ENCODE data around the gene PRDM8. TPM values are rescaled to one million over a fixed set of nuclear protein-coding genes. Genes with fewer than 3 reads are reported as not detected.
A peak's percentile ranks its signal among the peaks of the same experiment; 100 is the strongest.
"Not testable (repeated sequence)": the region's sequence is repeated elsewhere in the genome, so short reads cannot be mapped to it uniquely, and the experiment has no call there.

The PRDM8 gene
- total RNA-seq = 0.73 TPM
- long read RNA-seq, partial matches to known transcripts = 0 of 2 reads
- long read RNA-seq, other reads (novel, unspliced or antisense) = 2 of 2 reads

DNA sequence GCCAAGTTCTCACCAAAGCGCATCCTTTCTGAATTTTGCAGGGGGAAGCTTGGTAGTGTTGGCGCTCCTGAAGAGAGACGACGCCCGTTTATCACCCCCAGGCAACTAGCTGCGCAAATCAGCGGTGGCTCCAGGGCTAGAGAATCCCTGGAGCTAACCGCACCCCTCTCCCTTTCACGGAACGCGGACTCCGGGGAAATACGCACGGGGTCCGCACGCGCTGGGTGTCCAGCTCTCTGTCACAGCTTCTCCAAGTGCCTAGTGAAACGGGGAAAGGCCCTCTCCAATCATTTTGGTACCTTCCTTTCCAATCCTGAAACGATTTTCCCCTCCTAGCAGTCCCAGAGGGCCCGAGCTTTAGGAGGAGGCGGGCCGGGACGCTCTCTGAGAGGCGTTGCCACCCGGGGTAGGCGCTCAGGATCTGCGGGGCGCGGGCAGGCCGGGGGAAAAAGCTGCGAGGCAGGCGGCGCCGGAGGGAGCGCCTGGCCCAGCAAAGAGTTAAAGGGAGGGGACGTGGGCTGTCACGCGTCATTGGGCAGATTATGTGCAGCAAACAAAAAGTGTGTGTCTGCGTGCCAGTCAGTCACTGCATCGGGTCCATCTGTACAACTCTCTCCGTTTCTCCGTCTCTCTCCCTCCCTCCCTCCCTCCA lies at the start of gene PRDM8:
TSS of gene PRDM8 (plus strand) at position 582 of the 652 bp plus-strand sequence. CDS start 2,578 bp downstream, outside the sequence.
- ATAC-seq (ENCODE audit: poor library complexity) (peak; percentile 24), DNase-seq (no peak)
- intact Hi-C loops (cut with DNase I) = no loop called here

DNA sequence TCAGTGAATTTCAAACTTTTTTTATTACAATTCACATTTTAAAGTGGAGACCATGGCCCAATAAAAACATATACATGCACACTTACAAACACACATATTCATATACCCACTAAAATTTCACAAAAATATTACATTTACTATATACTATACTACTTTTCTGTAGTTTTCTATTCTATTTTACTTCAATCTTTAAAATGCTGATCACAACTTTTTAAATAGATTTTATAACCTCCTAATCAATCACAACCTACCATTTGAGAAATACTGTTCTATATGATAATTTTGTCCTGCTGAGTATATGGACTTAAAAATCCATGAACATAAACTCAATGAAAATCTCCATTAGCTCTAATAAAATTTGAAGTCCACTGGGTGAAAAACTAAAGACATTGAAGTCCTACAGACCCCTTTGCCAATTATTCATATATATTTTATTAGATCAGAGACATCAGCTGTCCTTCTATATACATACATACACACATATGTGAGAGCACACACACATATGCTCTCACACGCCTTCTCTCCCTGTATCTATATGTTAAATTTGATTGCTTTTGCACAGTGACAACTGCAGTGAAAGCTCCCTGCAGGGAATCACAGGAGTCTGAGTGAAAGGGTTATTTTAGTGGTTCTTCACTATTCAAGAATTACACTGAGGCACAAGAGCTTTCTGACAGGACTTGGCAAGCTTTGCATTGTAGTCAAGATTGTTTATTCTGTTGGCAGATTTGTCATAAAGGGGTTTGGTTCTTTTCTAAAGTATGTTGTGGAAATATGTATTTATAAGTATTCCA lies 46.7 kb upstream of the PRDM8 start:
- DNase-seq (no peak), ATAC-seq (ENCODE audit: poor library complexity) (no peak)
- intact Hi-C loops (cut with DNase I) = no loop called here

DNA sequence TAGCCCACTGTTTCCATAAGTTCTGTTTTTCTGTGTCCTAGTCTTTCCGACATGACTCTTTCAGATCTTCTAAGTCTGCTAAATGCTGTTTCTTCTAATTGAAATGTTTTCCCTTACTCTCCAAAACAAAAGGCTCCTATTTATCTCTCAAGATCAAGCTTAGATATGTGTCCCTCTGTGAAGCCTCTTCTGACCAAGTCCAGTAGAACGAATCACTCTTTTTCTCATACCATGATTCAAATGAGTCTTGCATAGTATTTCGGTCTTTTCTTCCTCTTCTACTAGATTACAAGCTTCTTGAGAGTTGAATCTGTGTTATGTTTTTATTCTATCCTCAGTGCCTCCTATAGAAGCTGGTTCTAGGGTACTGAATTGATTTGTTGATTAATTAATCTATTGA lies 45.3 kb upstream of the PRDM8 start:
- intact Hi-C loops (cut with DNase I) = no loop called here
- ATAC-seq (ENCODE audit: poor library complexity) = no peak
- DNase-seq = no peak

DNA sequence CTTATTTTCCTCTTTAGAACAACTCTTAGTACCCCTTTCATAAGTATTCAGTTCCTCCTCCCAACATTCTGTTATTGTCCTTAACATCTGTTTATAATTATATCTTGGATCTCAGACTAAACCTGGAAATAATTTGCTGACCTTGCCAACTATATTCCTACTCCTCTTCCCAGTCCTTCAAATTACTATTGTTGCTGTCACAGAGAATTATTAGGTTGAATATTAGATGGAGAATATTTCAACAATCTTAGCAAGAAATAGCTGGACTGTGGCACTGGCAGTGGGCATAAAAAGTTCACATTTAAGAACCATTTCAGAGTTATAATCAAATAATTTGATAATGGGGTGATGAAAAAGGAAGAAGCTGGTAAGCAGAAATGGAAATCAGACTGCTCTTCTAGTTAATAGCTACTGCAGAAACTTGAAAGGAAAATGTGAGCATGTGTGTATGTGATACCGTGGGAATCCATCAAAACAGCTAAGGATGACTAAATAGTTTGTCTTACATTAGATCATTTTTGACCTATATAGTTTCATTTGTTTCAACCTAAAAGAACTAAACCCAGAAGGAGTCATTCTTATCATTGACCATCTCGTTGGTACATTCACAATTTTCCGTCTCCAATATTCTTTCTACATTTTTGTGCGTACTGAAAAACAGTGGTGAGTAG lies 43.3 kb upstream of the PRDM8 start:
- DNase-seq (no peak), ATAC-seq (ENCODE audit: poor library complexity) (no peak)
- intact Hi-C loops (cut with DNase I) = no loop called here

DNA sequence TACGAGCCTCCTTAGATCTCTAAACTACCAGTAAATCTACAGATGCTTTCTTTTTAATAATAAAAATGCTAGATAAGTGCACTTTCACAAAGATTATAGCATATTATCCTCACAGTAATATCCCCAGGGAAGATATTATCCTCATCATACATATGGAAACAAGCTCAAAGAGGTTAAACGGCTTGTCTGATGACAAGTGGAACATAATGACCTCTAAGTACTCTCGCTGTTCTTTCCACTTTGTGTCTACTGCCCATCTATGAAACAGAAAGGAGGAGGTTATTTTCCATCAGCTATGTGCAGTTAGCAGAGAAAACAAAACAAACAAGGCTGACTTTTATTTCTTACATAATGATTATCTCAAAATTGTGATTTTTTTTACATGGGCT lies 42.8 kb upstream of the PRDM8 start:
- no peak for DNase-seq

DNA sequence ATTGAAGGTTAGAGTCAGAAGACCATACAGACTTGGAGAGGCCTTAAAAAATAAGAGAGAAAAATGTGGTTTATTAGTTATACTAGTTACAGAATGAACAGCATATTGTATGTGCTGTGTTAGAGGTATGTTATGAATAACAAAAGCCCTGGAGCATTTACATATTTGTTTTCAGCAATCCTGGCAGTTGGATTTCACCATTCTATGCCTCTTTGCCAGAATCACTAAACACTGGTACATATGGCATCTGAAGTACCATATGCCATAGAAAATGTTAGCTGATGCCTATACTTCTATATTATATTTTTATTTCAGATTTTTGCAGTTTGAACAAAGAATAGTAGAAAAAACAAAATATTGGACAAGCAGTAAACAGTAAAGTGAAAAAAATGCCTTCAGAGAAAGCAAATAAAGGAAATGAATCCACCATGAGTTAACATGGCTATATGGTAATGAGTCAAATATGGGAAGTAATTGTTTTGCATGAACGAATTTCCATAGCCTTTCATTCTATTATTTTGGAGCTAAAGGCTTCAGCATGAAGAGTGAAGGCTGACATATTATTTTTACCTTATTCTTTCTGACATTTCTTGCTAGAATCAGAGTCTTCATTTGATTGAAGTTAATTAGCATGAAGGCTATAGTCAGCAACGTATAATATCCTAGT lies 41.9 kb upstream of the PRDM8 start:
- DNase-seq (no peak), ATAC-seq (ENCODE audit: poor library complexity) (no peak)
- intact Hi-C loops (cut with DNase I) = no loop called here

More for the DNA sequence above, 42.8 kb upstream of the PRDM8 start:
- no peak for ATAC-seq (ENCODE audit: poor library complexity)
- intact Hi-C loops (cut with DNase I) = no loop called here

DNA sequence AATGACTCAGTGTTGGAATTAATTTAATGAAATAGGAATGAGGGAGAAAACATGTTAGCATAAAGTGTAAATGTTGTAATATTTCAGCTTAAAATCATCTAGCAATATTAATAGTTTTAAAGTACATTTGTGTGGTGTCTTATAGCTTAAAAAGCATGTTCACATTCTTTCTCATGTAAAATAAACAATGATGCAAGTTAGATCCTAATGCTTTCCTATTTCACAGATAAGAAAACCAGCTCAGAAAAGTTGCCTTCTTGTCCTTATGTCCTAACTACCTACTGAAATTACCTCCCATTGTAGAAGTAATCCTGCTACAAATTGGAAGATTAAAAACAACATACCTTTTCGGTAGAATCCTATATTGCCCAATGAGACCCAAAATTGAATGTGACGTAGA lies 40.9 kb upstream of the PRDM8 start:
- DNase-seq = no peak
- ATAC-seq (ENCODE audit: poor library complexity) = no peak
- intact Hi-C loops (cut with DNase I) = no loop called here

DNA sequence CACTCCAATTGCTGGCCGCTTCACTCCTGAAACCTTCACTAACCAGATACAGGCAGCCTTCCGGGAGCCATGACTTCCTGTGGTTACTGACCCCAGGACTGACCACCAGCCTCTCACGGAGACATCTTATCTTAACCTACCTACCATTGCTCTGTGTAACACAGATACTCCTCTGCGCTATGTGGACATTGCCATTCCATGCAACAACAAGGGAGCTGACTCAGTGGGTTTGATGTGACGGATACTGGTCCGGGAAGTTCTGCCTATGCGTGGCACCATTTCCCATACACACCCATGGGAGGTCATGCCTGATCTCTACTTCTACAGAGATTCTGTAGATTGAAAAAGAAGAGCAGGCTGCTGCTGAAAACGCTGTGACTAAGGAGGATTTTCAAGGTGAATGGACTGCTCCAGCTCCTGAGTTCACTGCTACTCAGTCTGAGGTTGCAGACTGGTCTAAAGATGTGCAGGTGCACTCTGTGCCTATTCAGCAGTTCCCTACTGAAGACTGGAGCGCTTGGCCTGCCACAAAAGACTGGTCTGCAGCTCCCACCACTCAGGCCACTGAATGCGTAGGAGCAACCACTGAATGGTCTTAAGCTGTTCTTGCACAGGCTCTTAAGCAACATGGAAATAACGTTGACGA lies 35.8 kb upstream of the PRDM8 start:
- intact Hi-C loops (cut with DNase I) = no loop called here
- no peak for ATAC-seq (ENCODE audit: poor library complexity)
- no peak for DNase-seq

DNA sequence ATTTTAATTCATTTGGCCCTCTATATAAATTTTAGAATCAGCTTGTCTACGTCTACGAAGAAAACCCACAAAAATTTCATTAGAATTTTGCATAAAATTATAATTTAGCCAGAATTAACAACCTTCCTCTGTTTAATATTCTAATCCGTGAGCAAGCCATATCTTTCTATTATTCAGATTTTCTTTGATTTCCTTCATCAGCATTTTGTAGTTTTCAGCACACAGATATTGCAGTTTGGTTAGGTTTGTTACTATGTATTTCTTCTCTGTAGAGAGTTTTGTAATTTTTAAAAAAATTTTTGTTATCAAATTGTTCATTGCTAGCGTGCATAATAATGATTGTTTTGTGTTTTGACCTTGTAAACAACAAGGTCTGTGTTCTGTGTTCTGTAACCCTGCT lies 34.9 kb upstream of the PRDM8 start:
- DNase-seq (no peak), ATAC-seq (ENCODE audit: poor library complexity) (no peak)
- intact Hi-C loops (cut with DNase I) = no loop called here

DNA sequence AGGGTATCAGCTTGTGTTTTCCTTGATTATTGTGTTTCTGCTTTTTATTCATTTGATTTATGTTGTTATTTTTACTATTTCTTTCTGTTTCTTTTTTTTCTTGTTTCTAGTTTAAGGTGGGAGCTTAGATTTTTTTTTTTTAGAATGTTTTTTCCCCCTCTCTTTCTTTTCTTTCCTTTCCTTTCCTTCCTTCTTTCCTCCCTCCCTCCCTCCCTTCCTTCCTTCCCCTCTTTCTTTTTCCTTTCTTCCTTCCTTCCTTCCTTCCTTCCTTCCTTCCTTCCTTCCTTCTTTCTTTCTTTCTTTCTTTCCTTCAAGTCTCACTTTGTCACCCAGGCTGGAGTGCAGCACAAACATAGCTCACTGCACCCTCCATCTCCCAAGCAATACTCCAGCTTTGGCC lies 31.4 kb upstream of the PRDM8 start:
- no peak for DNase-seq
- no peak for ATAC-seq (ENCODE audit: poor library complexity)
- intact Hi-C loops (cut with DNase I) = no loop called here

DNA sequence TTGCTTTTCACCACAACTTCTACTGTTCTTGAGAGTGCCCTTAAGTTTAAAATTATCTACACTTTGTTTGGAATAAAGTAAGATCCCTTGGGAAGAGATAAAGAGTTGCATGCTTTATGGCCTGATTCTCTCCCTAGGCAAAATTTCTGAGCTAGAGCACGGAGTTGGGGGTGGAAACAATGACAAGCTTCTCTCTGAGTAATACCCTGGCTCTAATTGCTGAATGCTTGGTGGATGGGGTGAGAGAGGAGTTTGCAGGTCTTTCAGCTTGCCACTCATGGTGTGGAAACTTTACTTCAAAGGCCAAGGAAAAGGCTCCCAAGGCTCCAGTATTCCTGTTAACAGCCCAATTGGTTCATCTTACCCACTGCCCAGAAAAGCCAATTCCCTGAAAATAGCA lies 26.1 kb upstream of the PRDM8 start:
- intact Hi-C loops (cut with DNase I) = no loop called here
- no peak for ATAC-seq (ENCODE audit: poor library complexity)
- DNase-seq = no peak

DNA sequence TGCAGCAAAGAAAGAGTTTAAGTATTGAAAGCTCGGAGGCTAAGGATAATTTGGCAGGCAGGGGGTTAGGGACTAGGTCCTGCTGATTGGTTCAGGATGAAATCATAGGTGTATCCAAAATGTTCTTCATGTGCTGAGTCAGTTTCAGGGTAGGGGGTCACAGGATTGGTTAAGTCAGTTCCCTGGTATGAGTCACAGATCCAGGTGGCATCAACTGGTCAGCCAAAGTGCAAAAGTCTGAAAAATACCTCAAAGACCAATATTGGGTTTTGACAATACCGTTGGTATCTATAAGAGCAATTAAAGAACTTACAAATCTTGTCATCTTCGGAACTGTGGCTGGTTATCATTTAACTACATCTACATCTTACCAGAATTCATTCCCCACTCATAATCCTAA lies 25.6 kb upstream of the PRDM8 start:
- DNase-seq = no peak
- intact Hi-C loops (cut with DNase I) = no loop called here
- ATAC-seq (ENCODE audit: poor library complexity) = no peak

DNA sequence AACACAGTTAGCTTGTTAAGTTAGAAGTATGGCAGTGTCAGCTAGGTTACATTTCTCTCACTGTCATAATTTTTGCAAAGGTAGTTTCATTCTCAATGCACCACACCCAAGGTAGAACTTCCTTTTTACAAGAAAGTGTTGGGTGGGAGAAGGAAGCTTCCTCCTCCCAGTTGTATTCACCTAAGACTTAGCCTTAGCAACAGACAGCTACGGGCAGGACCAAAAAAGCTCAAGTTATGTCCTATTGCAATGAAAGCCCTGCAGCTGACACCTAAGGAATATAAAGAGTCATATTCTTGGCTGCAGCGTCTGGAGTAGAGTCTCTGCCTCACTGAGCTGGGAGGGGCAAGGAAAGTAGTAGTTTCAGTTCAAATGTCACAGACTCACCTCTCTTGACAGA lies 25.1 kb upstream of the PRDM8 start:
- intact Hi-C loops (cut with DNase I) = no loop called here
- no peak for DNase-seq
- ATAC-seq (ENCODE audit: poor library complexity) = no peak

DNA sequence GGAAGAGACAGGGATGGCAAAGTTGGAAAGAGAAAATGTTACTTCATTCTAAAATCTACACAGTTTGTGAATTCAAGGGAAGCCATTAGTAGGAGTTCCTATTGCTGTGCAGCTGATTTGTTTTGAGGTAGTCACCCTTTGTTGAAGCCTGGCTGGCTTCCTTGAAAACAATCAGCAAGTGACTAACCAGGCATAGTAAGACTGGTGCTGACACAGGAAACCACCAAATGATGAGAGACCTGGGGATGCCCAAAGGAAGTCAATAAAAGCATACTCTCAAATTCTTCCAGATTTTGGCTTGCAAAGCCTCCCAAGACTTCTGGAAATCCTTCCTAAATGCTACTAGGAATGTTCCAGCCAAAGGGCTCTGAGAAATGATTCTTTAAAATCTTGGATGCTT lies 23.9 kb upstream of the PRDM8 start:
- no peak for ATAC-seq (ENCODE audit: poor library complexity)
- intact Hi-C loops (cut with DNase I) = no loop called here
- no peak for DNase-seq

DNA sequence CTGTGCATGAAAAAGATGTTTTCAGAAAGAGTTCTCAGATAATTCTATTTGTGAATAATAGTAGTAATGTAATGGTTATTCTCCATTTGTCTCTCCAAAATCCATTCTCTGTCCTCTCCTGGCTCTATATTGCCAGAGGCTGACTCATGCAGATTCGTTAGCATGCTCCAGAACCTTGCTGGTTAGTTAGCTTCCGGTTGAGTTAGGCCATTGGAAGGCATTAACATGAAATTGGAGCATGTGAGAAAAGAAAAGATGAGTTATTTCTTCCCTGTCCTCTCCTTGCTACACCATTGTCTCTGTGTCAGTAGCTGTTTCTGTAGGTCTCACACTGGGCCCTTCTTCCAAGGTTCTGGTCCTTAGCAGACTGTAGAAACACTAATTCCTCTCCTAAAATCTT lies 23.5 kb upstream of the PRDM8 start:
- intact Hi-C loops (cut with DNase I) = no loop called here
- ATAC-seq (ENCODE audit: poor library complexity) = no peak

DNA sequence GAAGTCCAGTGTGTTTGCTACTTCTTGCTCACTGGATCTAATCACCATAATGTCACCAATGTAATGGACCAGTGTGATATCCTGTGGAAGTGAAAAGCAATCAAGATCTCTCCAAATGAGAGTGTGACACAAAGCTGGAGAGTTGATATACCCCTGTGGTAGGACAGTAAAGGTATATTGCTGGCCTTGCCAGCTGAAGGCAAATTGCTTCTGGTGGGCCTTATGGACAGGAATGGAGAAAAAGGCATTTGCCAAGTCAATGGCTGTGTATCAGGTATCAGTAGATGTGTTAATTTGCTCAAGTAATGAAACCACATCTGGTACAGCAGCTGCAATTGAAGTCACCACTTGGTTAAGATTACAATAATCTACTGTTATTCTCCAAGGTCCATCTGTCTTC lies 19.5 kb upstream of the PRDM8 start:
- intact Hi-C loops (cut with DNase I); ATAC-seq (ENCODE audit: poor library complexity); DNase-seq: not testable (repeated sequence)

More for the DNA sequence above, 23.5 kb upstream of the PRDM8 start:
- no peak for DNase-seq

DNA sequence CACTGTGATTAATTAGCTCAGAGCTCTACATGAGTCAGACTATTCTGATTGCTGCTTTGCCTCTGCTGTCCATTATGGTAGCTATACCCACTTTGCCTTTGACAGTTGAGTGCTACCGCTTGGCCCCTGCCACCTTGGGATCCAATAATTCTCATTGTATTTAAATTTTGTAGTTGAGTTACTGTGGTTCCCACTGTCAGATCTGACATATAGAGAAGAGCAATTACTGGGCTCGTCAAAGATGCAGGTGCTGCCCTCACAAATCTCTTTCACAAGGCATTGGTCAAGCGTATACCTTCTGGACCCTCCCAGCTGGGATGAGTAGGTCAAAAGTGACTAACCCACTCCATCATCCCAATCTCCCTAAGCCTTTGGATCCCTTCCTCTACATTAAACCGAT lies 18.3 kb upstream of the PRDM8 start:
- intact Hi-C loops (cut with DNase I) = no loop called here
- no peak for ATAC-seq (ENCODE audit: poor library complexity)
- DNase-seq = no peak

DNA sequence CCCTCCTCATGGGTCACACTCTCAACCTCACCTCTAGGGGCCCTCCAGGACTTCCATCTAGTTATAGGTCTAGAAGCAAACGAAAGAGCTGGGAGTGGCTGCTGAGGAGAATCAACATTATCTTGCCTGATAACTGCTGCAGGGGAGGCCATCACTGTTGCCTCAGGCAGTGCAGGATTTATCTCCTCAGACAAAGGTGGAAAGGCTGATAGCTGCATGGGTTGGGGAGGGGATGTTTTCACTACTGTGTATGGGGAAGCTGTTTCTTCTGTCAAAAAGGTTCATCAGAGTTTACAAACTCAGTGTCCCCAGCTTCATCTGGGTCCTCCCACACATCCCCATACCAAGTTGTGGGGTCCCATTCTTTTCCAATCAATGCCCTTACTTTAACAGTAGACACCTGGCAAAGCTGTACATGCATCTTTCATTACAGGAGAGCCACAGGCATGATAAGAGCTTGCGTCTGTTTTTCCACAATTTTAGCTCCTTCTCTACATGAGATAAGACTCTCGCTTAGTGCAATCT lies 17.6 kb upstream of the PRDM8 start:
- intact Hi-C loops (cut with DNase I) = no loop called here
- ATAC-seq (ENCODE audit: poor library complexity) = no peak
- no peak for DNase-seq

DNA sequence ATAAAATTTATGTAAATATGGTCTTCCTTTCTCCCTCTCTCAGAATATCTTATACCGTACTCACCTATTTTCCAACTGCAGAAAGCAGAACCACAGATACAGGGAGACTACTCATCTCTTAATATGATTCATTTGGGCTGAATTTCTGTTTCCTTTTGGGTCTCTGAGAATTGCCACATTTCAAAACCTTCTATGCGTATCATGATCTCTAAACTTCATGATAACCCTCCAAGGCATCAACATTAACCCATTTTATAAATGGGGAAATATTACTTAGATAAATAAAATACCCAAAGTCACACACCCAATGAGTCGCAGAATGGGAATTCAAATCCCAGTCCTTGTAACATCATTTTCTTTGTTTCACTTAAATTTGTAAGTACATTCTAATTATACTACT lies 16.6 kb upstream of the PRDM8 start:
- intact Hi-C loops (cut with DNase I) = no loop called here
- DNase-seq (no peak), ATAC-seq (ENCODE audit: poor library complexity) (no peak)
